ENCODE data around the gene SLC25A19.

The SLC25A19 gene

GRCh38 chr17:75241996-75242460, 47.2 kb downstream of the SLC25A19 start:
- FAIRE-seq: no peak

GRCh38 chr17:75241502-75241901, 47.7 kb downstream of the SLC25A19 start:
- peak; percentile 84 for FAIRE-seq
- DNase-seq (ENCODE audit: low spot score): no peak

More at GRCh38 chr17:75241996-75242460, 47.2 kb downstream of the SLC25A19 start:
- no peak for DNase-seq (ENCODE audit: low spot score)

GRCh38 chr17:75241143-75241430, 48.1 kb downstream of the SLC25A19 start:
- DNase-seq (ENCODE audit: low spot score) (no peak), FAIRE-seq (no peak)

GRCh38 chr17:75240394-75241142, 48.7 kb downstream of the SLC25A19 start:
- DNase-seq (ENCODE audit: low spot score) (peak; percentile 65), FAIRE-seq (peak; percentile 32)

GRCh38 chr17:75239778-75240393, 49.3 kb downstream of the SLC25A19 start:
- DNase-seq (ENCODE audit: low spot score): no peak
- no peak for FAIRE-seq

- FAIRE-seq (no peak), DNase-seq (ENCODE audit: low spot score) (no peak)
Observed at GRCh38 chr17:75239214-75239613, 50.0 kb downstream of the SLC25A19 start.

GRCh38 chr17:75238684-75239191, 50.5 kb downstream of the SLC25A19 start:
- FAIRE-seq (peak; percentile 77), DNase-seq (ENCODE audit: low spot score) (peak; percentile 87)

GRCh38 chr17:75238020-75238580, 51.1 kb downstream of the SLC25A19 start:
- no peak for DNase-seq (ENCODE audit: low spot score)
- FAIRE-seq: no peak

- DNase-seq (ENCODE audit: low spot score): no peak
- no peak for FAIRE-seq
Observed at GRCh38 chr17:75237100-75238014, 51.9 kb downstream of the SLC25A19 start.

- DNase-seq (ENCODE audit: low spot score) (no peak), FAIRE-seq (no peak)
Observed at GRCh38 chr17:75232786-75233185, 56.4 kb downstream of the SLC25A19 start.

GRCh38 chr17:75231741-75232464, 57.3 kb downstream of the SLC25A19 start:
- FAIRE-seq (no peak), DNase-seq (ENCODE audit: low spot score) (no peak)

GRCh38 chr17:75231071-75231470, 58.2 kb downstream of the SLC25A19 start:
- no peak for DNase-seq (ENCODE audit: low spot score)
- no peak for FAIRE-seq

GRCh38 chr17:75228847-75229246, 60.4 kb downstream of the SLC25A19 start:
- no peak for FAIRE-seq
- no peak for DNase-seq (ENCODE audit: low spot score)

- DNase-seq (ENCODE audit: low spot score): no peak
- FAIRE-seq: no peak
Observed at GRCh38 chr17:75228305-75228704, 60.9 kb downstream of the SLC25A19 start.

GRCh38 chr17:75227729-75228128, 61.5 kb downstream of the SLC25A19 start:
- no peak for DNase-seq (ENCODE audit: low spot score)
- FAIRE-seq: no peak

GRCh38 chr17:75225016-75225415, 64.2 kb downstream of the SLC25A19 start:
- DNase-seq (ENCODE audit: low spot score) (no peak), FAIRE-seq (no peak)

All from urothelium cell line (cell line).